ENCODE measurements around the gene DACT3. TPM values are rescaled to one million over a fixed set of nuclear protein-coding genes. Genes with fewer than 3 reads are reported as not detected.

Gene DACT3
- total RNA-seq, 1 experiment from 2014 or later = 1.0 TPM

GRCh38 chr19:46687438-46688145 is 26.6 kb upstream of the DACT3 start:
- Histone ChIP-seq H3K4me3 (ENCODE audit: low read depth in 2 of 2, low read length in 2 of 2) (no peak overlapping the region), H3K36me3 (ENCODE audit: control insufficient read depth, insufficient read depth, low read length) (peaks cover 4% of the 10 kb centered on the region), H3K27me3 (ENCODE audit: control insufficient read depth, insufficient read depth, low read length) (no peaks in the 10 kb centered on the region), H3K9me3 (ENCODE audit: control insufficient read depth, insufficient read depth, low read depth, low read length) (no peaks in the 10 kb centered on the region), H3K4me1 (ENCODE audit: control insufficient read depth, insufficient read depth, low read length) (no peaks in the 10 kb centered on the region), H3K27ac (ENCODE audit: low read length) (no peak overlapping the region)
- DNase-seq (ENCODE audit: low read depth, low spot score) (no peak), ATAC-seq (no peak)
- ChIA-PET POLR2A (no interaction called here), CTCF (no interaction called here)
- in situ Hi-C loops (cut with HindIII; ENCODE audit: low pct_unique_long_range_greater_than_20kb, low sequenced_read_pairs) (no loop called here), intact Hi-C loops (cut with micrococcal nuclease; ENCODE audit: unreplicated experiment) (no loop called here)
- no TSS peak for BruUV-seq (replicated peaks)
- TF ChIP-seq SIN3A (IDR thresholded peaks at IDR 0.05; ENCODE audit: borderline replicate concordance, insufficient read depth, low read depth, low read length) = no peak
- no peak for TF ChIP-seq CTCF (IDR thresholded peaks at IDR 0.05)
- TF ChIP-seq REST (IDR thresholded peaks at IDR 0.05; ENCODE audit: insufficient read depth in 1 of 2, low read depth in 2 of 2, low read length in 1 of 2) = no peak
- no peak for TF ChIP-seq TCF7L2 (IDR thresholded peaks at IDR 0.05; ENCODE audit: low read depth, low read length)
- no peak for TF ChIP-seq POLR2AphosphoS5 (IDR thresholded peaks at IDR 0.05; ENCODE audit: low read depth, low read length)

- no TSS peak for BruUV-seq (replicated peaks)
- ATAC-seq (no peak), DNase-seq (ENCODE audit: low read depth, low spot score) (no peak)
- ChIA-PET POLR2A (no interaction called here), CTCF (interaction anchor here (0.6 kb wide), 1 partner anchor 90 kb away, joined by 3 read pairs; no protein-coding TSS in a partner anchor)
- H3K36me3 ChIP-seq (ENCODE audit: control insufficient read depth, insufficient read depth, low read length) = 0 out of 2 replicates have a peak, but pooled peaks cover 3% of the 10 kb centered on the region
- in situ Hi-C loops (cut with HindIII; ENCODE audit: low pct_unique_long_range_greater_than_20kb, low sequenced_read_pairs) = no loop called here
- no peak overlapping the region for H3K27ac ChIP-seq (ENCODE audit: low read length)
- H3K27me3 ChIP-seq (ENCODE audit: control insufficient read depth, insufficient read depth, low read length) = no peaks in the 10 kb centered on the region
- H3K9me3 ChIP-seq (ENCODE audit: control insufficient read depth, insufficient read depth, low read depth, low read length) = no peaks in the 10 kb centered on the region
- H3K4me1 ChIP-seq (ENCODE audit: control insufficient read depth, insufficient read depth, low read length) = no peaks in the 10 kb centered on the region
- TF ChIP-seq SIN3A (IDR thresholded peaks at IDR 0.05; ENCODE audit: borderline replicate concordance, insufficient read depth, low read depth, low read length) (no peak), REST (IDR thresholded peaks at IDR 0.05; ENCODE audit: insufficient read depth in 1 of 2, low read depth in 2 of 2, low read length in 1 of 2) (no peak), POLR2AphosphoS5 (IDR thresholded peaks at IDR 0.05; ENCODE audit: low read depth, low read length) (no peak), CTCF (IDR thresholded peaks at IDR 0.05) (no peak), TCF7L2 (IDR thresholded peaks at IDR 0.05; ENCODE audit: low read depth, low read length) (no peak)
- intact Hi-C loops (cut with micrococcal nuclease; ENCODE audit: unreplicated experiment) = no loop called here
- H3K4me3 ChIP-seq (ENCODE audit: low read depth in 2 of 2, low read length in 2 of 2) = no peak overlapping the region
These were observed 24.2 kb upstream of the DACT3 start for GRCh38 chr19:46685189-46685588.
